Suppressor macrophage (primary cell): ENCODE results near the gene DTD1.

Experiments used
- DNase-seq, 4 experiments: peaks; one replicate each; pipeline ENCODE4 v3.0.0-alpha.2; 2020 to 2022

DTD1 gene

DNA sequence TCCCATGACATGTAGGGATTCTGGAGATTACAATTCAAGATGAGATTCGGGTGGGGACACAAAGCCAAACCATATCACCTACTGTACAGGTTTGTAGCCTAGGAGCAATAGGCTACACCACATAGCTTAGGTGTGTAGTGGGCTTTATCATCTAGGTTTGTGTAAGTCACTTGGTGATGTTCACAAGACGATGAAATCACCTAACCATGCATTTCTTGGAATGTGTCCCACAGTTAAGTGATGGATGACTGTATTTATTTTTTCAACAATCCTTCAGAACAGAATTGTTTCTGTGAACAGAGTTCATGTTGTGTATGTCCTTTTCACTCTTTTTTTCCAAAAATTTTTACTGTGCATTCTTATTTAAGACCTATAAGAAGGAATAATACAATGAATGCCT lies 76.1 kb downstream of the DTD1 start:
- no peak for DNase-seq

DNA sequence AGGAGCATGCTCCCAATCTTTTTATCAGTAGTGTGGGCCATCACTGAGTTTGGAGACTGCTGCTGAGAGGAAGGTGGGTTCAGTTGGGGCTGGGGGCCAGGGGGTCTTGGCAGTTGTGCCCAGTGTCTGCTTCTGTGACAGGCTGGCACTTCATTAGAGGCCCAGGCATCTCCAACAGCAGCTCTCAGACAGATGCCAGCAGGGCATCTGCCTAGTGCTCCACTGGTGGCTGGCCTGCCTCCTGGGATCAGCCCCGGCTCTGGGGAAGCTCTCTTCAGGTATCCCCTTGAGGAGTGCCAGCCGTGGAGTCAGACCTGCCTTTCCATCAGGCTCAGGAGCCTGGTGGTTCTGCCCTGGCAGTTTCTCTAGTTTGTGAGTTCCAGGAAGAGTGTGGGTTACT lies 77.3 kb downstream of the DTD1 start:
- DNase-seq = no peak

DNA sequence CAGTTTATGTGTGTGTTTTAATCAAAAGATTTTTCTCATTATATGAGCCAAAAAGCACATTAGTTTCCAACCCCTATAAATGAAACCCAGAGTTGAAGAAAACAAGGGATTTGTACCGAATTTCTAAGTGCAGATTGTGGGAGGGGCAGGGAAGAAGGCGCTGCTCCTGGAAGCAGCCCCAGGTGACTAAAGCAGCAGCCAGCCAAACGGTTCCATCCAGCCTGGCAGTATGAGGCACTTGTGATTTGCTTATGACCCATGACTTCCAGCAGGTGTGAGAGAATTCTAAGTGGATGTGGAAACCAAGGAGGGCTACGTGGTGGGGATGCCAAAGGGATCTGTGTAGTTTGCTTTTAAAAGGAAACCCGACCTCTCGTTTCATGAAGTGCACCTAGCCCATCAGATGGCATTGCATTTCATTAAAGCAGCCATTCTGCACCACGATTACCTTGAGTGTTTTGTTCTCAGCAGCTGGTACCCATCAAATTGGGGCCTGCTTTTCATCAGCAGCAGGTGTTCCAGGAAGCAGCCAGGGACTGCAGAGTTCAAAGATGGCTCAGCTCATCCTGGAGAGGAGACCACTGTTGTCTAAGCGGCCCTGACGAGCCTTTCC lies 79.1 kb downstream of the DTD1 start:
- no peak for DNase-seq

DNA sequence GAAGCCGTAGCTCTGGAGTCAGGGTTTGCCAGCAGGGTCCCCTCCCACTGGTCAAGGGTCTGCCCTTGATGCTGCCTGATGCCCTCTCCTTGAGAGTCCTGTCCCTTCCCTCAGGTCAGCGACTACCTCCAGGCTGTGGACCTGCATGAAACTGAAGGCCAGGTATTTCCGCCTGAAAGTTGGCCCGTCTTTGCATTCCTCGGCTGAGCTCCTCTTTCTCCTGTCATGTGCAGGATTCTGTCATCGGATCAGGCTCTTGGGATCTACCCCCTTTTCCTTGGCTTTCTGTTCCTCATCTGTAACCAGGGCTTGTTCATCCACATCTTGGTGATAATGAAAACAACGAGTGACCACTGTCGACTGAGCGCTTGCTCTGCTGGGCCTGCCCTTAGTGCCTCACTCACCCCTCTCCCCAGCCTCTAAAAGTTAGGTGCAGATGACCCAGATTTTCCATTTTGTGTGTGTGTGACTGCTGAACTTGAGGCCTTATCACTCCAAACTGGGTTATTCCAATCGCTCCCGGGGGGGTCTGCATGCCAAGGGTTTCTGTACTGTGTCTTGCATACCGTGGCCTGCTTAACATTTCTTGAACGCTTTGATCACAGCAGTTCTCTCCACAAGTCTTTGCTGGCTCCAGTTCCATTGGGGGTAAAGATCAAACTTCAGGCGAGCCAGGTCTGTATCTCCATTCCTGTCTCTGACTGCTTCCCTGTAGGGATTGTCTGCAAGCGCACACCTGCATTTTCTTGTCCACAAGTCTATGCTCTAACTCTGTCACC lies 81.6 kb downstream of the DTD1 start:
- DNase-seq = no peak

DNA sequence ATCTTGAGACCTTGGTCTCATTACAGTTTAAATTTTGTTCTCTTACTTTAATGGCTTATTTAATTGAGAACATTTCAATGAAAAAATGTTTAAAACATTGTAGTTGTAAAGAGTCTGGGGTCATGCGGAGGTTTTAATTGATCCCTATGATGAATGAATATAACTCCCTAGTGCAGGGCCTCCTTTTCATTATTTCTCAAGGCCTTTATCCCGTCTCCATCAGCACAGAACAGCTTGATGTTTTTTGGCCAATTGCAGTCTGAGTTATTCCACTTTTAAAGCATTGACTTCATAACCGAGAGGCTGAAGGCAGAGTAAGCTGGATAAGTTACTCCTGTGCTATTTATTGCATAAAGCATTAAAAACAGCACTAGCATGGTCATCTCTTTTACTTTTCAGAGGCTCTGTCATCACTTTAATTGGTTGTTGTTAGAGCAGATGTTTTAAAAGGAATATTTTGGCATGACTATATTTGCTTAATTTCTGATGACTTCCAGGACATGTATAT lies 83.4 kb downstream of the DTD1 start:
- DNase-seq = no peak

DNA sequence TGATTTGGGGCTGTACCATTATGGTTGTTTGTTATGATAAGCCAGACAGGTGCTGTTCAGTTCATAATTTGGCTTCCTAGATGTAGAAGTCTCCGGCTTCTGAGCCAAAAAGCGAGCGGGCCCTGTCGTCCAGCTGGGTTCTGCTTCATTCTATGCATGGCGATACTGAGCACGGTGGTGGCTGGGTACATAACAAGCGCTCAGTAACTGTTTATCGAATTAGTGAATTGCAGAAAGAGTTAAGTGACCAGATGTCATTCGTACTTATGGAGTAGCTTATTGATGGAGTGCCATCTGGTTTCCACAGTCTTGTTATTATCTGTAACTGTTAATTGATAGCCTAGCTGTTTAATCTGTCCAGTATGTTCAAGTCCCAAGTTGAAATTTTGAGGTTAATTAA lies 85.0 kb downstream of the DTD1 start:
- DNase-seq = no peak

DNA sequence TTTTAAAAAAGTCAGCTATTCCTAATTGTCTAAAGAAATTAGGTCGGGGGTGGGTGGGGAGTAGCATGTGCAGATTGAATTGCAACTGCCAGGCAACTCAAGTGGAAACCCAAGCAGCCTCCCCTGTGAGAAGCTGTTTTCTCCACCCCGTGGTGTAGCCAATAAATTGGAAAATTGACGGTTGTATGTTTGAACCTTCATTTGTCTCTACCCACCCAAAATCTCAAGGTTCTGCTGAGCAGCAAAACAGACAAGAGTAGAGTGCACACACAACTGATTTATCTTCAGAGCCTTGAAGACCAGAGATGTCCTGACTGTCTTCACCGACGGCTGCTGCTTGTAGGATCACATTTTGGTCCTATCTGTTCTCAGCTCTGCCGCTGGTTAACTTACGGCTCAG lies 88.5 kb downstream of the DTD1 start:
- no peak for DNase-seq

DNA sequence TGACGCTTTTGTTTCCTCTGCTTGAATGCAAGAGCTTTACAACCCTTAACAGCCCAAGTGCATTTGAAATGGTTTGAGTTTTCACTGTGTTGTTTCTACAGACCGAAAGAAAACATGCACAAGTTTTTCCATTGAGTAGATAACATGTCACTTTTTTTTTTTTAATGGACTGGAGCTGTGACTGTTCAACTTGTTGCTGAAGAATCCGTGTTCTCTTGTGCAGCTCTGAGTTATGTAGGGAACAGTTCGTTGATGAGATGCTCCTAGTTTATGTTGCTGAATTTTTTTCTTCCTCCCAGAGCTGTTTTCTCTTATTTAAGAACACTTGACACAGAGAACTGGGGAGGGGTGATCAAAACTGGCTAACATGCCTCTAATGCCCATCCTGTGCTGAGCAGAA lies 89.3 kb downstream of the DTD1 start:
- no peak for DNase-seq

DNA sequence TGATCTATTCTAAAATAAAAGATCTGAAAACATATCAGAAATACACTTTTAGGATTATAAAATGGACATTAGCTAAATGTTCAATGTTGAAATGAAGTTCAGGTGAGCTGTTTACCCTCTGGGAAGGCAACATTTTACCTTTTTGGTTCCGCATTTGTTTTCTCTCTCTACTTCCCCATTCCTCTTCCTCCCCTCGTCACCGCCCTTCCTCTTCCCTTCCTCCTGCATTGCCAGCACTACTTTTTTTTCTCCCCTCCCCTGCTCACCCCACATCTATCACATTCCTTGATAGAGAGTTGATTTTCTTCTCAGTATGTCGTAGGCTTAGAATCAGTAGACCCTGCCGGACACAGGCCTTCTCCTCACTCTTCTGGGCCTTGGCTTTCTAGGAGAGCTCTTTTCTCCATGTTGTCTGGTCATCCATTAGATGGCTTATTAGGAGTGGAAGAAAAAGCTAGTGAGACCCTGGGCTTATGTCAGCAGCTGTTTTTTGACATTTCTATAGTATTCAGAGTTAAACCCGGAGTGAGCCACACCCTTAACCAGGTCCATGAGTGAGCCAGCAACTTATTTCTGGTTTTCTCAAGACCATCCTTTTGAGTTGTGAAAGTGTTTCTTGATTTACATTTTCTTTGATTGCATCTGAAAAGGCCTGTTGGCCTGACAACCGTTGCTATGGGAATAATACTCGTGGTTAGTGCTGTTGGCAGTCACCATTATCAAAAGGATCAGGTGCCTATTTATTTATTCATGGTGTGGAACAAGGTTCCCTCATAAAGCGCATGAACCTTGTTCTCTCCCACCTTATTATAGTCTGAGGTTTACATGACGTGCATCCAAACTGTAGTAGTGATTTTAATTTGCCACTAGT lies 90.9 kb downstream of the DTD1 start:
- DNase-seq = peak in 2 of 4 experiments; percentile 7 to 23

DNA sequence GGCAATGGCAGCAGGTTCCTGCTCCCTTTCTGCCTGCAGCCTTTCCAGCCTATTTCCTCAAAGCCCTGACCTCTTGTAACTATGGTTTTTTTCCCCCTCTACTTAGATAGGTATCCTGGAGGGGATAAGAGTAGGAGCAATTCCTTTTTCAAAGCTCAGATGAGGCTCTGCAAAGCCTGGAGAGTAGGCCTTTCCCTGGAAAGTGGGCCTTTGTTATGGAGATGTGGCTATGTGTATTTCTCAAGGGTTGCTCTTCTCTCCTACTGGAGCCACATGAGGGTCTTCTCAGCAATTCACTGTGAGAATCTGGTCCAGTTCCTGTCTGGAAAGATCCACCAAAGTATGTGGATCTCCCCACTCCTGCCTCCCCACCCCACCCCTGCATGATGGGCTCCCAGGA lies 96.0 kb downstream of the DTD1 start:
- DNase-seq = no peak

DNA sequence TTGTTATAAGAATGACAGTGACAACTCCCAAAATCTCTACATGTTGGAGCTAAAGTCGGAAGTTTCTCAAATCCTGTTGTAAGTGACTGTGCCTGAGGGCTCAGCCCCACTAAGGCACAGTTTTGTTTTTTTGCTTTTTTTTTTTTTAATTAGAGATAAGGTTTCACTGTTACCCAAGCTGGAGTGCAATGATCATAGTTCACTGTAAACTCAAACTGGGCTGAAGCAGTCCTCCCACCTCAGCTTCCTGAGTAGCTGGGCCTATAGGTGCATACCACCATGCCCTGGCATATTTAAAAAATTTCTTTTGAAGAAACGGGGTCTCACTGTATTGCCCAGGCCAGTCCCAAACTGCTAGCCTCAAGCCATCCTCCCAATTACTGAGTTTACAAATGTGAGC lies 96.9 kb downstream of the DTD1 start:
- DNase-seq = no peak

DNA sequence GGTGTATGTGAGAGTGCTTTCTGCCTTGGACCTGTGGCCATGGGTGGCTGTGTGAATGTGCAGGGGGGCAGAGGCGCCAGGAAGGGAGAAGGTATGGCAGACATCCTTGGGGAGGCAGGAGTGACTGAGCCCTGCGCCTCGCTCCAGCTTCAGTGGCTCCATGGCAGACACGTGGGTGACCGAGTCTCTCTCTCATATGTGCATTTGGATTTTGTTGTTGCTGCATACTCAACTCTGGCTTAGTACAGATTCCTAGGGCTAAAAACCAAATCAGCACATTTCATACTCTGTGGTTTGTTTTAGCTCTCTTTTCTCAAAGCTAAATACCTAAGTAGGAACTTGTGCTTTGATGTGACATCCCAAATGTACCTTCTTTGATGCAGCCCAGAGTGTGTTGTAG lies 97.6 kb downstream of the DTD1 start:
- no peak for DNase-seq

DNA sequence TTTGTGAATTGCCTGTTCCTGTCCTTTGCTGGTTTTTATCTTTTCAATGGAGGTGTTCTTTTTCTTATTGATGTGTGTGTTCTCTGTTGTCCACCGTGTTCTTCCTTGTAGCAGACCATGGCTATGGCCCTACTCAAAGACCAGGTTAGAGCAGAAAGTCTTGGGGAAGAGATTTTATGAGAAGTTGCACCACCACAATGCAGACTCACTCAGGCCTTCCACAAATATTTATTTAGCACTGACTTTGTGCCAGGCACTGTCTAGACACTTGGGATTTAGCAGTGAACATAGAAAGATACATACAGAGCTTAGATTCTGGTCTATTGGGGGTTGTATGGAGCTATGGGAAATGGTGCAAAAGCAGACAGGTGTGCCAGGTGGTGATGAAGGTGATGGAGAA lies 98.8 kb downstream of the DTD1 start:
- no peak for DNase-seq

DNA sequence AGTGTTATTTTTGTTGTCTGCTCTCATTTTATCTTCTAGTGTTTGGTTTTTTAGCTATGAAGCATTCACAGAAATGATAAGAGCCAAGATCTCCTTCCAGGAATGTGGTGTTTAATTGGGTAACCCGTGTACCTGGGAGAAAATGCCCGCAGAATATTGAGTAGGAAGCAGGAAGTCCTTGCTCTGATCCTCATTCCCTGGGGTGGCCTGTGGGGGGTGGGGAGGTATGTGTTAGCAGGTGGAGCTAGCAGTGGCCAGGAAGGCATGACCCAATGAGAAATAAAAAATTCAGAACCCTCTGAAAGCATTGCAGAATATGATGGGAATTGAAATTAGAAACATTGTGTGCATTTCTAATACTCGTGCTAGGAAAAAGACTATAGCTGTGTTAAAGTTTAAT lies 100.8 kb downstream of the DTD1 start:
- no peak for DNase-seq

DNA sequence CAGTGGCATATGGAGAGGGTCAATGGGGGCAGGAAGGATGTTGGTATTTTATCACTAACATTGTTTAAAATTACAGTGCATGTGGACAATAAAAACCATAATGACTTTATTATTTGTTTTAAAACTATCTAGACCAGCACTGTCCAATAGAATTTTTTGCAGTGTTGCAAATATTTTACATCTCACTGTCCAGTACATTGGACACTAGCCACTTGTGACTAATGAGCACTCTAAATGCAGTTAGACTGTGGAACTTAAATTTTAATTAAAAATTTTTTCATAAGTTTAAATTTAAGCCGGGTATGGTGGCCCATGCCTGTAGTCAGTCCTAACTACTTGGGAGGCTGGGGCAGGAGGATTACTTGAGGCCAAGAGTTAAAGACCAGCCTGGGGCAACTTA lies 101.7 kb downstream of the DTD1 start:
- DNase-seq = no peak

DNA sequence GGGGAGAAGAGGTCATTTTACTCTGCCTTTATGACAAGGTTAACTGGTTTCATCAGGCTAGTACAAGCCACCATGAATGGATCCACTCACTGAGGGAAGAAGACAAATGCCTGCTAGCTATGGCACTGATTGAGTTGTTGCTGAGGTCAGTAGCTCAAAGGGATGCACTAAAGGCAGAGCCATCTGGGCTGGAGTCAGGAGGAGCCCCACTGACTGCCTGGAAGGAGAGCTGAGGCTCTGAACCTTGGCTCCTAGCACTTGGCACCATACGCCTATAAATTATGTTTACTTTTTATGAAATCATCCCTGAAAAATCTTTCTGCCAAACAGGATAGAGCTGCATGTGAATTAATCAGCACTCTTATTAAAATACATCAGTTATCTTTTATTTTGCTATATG lies 104.6 kb downstream of the DTD1 start:
- no peak for DNase-seq

DNA sequence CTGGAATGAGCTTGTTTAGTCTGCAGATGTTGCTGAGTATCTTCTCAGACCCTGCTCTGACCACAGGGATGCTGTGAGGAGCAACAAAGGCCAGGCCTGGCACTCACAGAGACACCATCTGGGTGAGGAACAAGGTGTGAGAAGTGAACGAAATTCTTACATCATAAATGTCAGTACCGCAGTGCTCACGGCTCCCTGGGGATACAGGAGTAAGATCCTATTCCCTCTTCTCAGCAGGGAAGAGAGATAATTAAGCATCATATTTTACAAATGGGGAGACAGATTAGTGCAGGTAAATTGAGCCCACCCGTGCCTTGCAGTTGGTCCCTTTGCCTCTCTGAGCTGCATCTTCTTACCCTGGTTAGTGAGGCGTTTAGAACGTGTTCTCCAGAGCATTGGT lies 106.2 kb downstream of the DTD1 start:
- DNase-seq = no peak

DNA sequence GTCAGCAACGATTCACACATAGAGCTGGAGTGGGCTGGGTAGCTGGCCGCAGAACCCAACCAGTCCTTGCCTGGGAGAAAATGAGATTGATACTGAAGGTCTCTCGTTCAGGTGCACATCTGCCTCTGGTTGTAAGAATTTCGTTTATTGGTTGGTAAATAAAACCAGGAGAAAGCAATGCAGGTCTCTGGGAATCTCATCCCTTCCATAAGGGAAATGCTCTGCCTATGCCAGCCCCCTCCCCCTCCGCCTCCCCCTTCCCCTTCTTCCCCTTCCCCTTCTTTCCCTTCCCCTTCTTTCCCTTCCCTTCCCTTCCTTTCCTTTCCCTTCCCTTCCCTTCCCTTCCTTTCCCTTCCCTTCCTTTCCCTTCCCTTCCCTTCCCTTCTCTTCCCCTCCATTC lies 107.3 kb downstream of the DTD1 start:
- DNase-seq = no peak

DNA sequence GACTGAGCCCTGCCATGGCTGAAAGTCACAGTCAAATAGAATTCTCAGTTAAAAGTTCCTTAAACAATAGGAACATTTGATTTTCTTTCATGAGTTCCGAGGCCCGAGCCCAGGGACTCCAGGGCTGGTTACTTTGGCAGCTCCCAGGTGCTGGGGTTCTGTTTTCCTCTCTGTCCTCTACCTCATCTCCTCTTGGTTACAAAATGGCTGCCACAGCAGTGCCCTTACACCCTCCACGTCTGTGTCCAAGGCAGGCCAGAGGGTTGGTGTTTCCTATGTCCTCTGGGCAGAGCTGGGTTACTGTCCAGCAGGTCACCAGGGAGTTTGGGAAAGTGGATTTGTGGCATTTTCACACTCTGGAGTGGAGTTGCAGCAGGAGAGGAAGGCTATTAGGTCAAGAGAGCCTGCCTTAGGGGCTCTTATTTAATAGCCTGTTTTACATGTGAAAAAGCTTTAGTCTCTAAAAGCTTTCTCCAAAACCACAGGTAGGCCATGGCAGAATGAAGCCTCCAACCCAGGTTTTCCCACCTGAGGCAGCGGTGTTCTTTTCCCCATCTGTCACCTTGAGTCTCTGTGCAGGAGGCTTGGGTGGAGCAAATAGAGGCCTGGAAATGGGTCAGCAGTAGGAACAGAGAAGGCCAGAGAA lies 111.0 kb downstream of the DTD1 start:
- no peak for DNase-seq

DNA sequence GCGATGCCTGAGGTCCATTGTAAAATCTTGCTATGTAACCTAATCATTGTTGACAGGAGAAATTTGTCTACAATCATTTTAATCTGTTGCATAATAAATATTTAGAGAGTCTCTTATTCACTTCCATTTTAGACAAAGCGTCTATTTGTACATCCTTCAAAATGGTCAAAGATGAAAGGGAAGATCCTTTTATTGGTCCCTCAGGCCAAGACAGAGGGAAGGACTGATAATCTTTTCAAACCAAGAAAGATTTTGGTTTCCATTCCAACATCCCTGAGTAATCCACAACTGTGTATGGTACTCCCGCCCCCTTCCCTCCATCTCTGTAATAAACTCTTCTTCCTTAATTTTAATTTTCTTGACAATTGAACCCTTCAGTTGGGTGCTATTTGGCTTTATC lies 114.1 kb downstream of the DTD1 start:
- DNase-seq = no peak

DNA sequence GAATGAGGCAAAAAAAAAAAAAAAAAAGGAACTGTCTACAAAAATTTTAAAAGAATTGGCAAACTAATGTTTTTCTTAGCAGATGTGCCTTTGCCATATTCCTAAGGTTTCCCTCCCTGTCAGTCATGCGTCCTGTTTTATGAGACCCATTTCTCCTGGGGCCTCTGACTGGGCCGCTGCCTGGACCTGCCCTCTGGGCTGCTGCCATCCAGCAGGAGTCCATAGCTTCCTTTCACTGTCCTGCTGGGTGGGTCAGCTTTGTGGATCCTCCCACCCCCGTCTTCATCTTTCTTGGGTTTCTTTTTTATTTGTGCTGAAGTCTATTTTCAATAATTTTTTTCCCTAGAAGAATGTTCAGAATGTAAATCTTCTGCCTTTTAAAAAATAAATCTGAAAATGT lies 114.9 kb downstream of the DTD1 start:
- DNase-seq = no peak

DNA sequence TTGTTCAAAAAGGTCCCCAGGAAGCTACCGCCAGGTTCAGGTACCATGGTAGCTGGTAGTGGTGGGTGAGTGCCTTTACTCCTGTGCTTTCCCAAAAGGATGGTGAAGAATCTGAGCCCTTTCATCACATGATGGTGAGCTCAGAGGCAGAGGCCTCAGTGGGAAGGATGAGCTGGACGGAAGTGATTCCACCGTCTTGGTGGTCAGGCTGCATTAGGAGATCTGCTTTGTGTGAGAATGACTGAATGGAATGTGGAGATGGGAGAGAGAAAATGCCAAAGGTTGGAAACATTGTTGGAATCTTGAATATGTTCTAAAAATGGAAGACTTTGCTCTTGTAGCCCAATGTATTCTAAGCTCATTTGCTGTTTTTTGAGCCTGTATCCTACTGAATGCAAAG lies 117.6 kb downstream of the DTD1 start:
- DNase-seq = no peak

DNA sequence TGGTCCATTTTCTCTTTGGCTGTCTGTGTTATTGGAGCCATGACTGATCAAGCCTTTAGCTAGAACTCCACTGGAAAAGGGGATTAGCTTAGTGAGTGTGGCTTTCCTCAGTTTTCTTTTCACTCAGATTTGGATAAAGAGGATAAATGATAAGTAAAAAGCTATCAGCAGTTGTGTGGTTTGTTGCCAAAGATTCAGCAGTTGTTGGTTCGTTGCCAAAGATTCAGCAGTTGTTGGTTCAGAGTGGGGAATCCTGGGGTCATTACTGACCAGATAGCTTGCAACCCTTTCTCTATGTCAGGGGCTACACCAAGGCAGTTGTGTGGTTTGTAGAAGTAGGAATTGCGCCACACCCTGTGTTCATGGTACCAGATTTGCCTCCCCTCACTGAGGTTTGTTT lies 118.1 kb downstream of the DTD1 start:
- no peak for DNase-seq
